HepG2 (cell line): ENCODE measurements around the gene MAN2B2. TPM values are rescaled to one million over a fixed set of nuclear protein-coding genes. Genes with fewer than 3 reads are reported as not detected.
A peak's percentile ranks its signal among the peaks of the same experiment; 100 is the strongest.

ENCODE experiments used
- AHR ChIP-seq: IDR thresholded peaks from 2 replicates; pipeline ENCODE4 v1.6.1; 2018; ENCODE audit warnings: missing genetic modification reagents, missing compliant biosample characterization
- DZIP1 ChIP-seq: sonication (generic); formaldehyde crosslinking; IDR thresholded peaks from 2 replicates; pipeline ENCODE4 v1.5.0; 2020; ENCODE audit warnings: mild to moderate bottlenecking, missing genetic modification reagents
- KDM6A ChIP-seq: IDR thresholded peaks from 2 replicates; pipeline ENCODE4 v1.6.1; 2016; ENCODE audit warnings: low read depth
- MED8 ChIP-seq: sonication (generic); formaldehyde crosslinking; IDR thresholded peaks from 2 replicates; pipeline ENCODE4 v1.8.1; 2023; ENCODE audit warnings: mild to moderate bottlenecking, missing genetic modification reagents; ENCODE audit not compliant: insufficient replicate concordance
- MTF2 ChIP-seq: sonication (generic); formaldehyde crosslinking; IDR thresholded peaks from 2 replicates; pipeline ENCODE4 v1.5.0; 2020; ENCODE audit warnings: missing genetic modification reagents, borderline replicate concordance
- PAWR ChIP-seq: sonication (generic); formaldehyde crosslinking; IDR thresholded peaks from 2 replicates; pipeline ENCODE4 v1.4.0; 2020; ENCODE audit warnings: missing genetic modification reagents, mild to moderate bottlenecking, borderline replicate concordance
- RERE ChIP-seq: IDR thresholded peaks from 2 replicates; pipeline ENCODE4 v1.6.1; 2016; ENCODE audit warnings: low read depth, missing genetic modification reagents, missing compliant biosample characterization
- RFX5 ChIP-seq: IDR thresholded peaks from 2 replicates; pipeline ENCODE4 v1.6.1; 2011; ENCODE audit warnings: low read depth, low read length, improper control_type of control experiment
- RFXAP ChIP-seq: sonication (generic); formaldehyde crosslinking; IDR thresholded peaks from 2 replicates; pipeline ENCODE4 v1.4.0; 2020; ENCODE audit warnings: missing genetic modification reagents, borderline replicate concordance
- TP53 ChIP-seq: sonication (generic); formaldehyde crosslinking; conservative IDR thresholded peaks from 2 replicates; pipeline ENCODE4 v1.4.0; 2020; ENCODE audit warnings: missing genetic modification reagents
- WIZ ChIP-seq: sonication (generic); formaldehyde crosslinking; IDR thresholded peaks from 2 replicates; pipeline ENCODE4 v1.5.1; 2020; ENCODE audit warnings: mild to moderate bottlenecking, missing genetic modification reagents
- ZBTB21 ChIP-seq: sonication (generic); formaldehyde crosslinking; IDR thresholded peaks from 2 replicates; pipeline ENCODE4 v1.4.0; 2020; ENCODE audit warnings: missing genetic modification reagents
- ZBTB3 ChIP-seq: sonication (generic); formaldehyde crosslinking; IDR thresholded peaks from 2 replicates; pipeline ENCODE4 v1.4.0; 2020; ENCODE audit warnings: low read depth, mild to moderate bottlenecking, moderate library complexity, missing genetic modification reagents, borderline replicate concordance
- ZIK1 ChIP-seq: sonication (generic); formaldehyde crosslinking; IDR thresholded peaks from 2 replicates; pipeline ENCODE4 v1.5.0; 2020; ENCODE audit warnings: mild to moderate bottlenecking, low read depth, missing genetic modification reagents, borderline replicate concordance
- ZNF30 ChIP-seq: sonication (generic); formaldehyde crosslinking; IDR thresholded peaks from 2 replicates; pipeline ENCODE4 v1.5.0; 2020; ENCODE audit warnings: mild to moderate bottlenecking, missing genetic modification reagents
- ZNF383 ChIP-seq: sonication (generic); formaldehyde crosslinking; IDR thresholded peaks from 2 replicates; pipeline ENCODE4 v1.4.0; 2020; ENCODE audit warnings: missing genetic modification reagents, mild to moderate bottlenecking, borderline replicate concordance
- ZNF562 ChIP-seq: sonication (generic); formaldehyde crosslinking; IDR thresholded peaks from 2 replicates; pipeline ENCODE4 v1.8.0; 2022; ENCODE audit warnings: missing genetic modification reagents, borderline replicate concordance
- ZNF577 ChIP-seq: sonication (generic); formaldehyde crosslinking; IDR thresholded peaks from 2 replicates; pipeline ENCODE4 v1.4.0; 2020; ENCODE audit warnings: mild to moderate bottlenecking, low read depth, missing genetic modification reagents, borderline replicate concordance
- ZNF709 ChIP-seq: sonication (generic); formaldehyde crosslinking; IDR thresholded peaks from 2 replicates; pipeline ENCODE4 v1.5.0; 2020; ENCODE audit warnings: mild to moderate bottlenecking, missing genetic modification reagents
- ZNF766 ChIP-seq: sonication (generic); formaldehyde crosslinking; IDR thresholded peaks from 2 replicates; pipeline ENCODE4 v1.5.0; 2020; ENCODE audit warnings: missing genetic modification reagents, borderline replicate concordance
- ZSCAN22 ChIP-seq: sonication (generic); formaldehyde crosslinking; IDR thresholded peaks from 2 replicates; pipeline ENCODE4 v1.4.0; 2020; ENCODE audit warnings: mild to moderate bottlenecking, missing genetic modification reagents
- polyA plus RNA-seq, 8 experiments: library from polyadenylated mRNA; depleted of rRNA in 3 of 8; stranded (reverse) in 7 of 8; unstranded in 1 of 8; fragments of >200 nt; fragmentation: Illumina TruSeq in 4 of 8; extraction: Trizol in 4 of 8; gene quantifications; 2 replicates each; pipeline versions ENCODE4 v1.2.1 to v1.2.3, GENCODE V29; 2011 to 2016; ENCODE audit warnings: low read depth in 4 of 8, missing spikeins in 1 of 8, mixed read lengths in 1 of 8; ENCODE audit not compliant: insufficient read depth in 1 of 8
- total RNA-seq, 5 experiments: library from RNA; depleted of rRNA; stranded (reverse); fragments of >200 nt; fragmentation: Illumina TruSeq; extraction: Trizol; gene quantifications; 2 replicates each; pipeline ENCODE4 v1.2.3, GENCODE V29; 2016; ENCODE audit warnings: low read depth in 1 of 5

MAN2B2 gene
- total and polyA plus RNA-seq, 2 of the 13 experiments (the other 11 are each of a cell fraction or from before 2014, with no cell fraction given), result 4.8 to 5.4 TPM

- no peak for TF ChIP-seq ZNF383 (CRISPR knock-in tag)
- 0 out of 2 replicates have a peak, but pooled peaks have one; percentile 64 for TF ChIP-seq ZNF30
- peak; percentile 66; the same call in 1 of the 2 replicates for TF ChIP-seq PAWR (CRISPR knock-in tag)
- TF ChIP-seq WIZ (CRISPR knock-in tag), result 0 out of 2 replicates have a peak, but pooled peaks have one; percentile 48
- peak; percentile 22; the same call in 1 of the 2 replicates for TF ChIP-seq ZNF766 (CRISPR knock-in tag)
- peak; percentile 73 for TF ChIP-seq ZNF709 (CRISPR knock-in tag)
- TF ChIP-seq ZNF562 (CRISPR knock-in tag), result peak; percentile 89
- TF ChIP-seq DZIP1, result no peak
- TF ChIP-seq TP53 (CRISPR knock-in tag), result no peak
- no peak for TF ChIP-seq AHR (CRISPR knock-in tag)
- TF ChIP-seq MED8 (CRISPR knock-in tag), result peak; percentile 73
- TF ChIP-seq ZNF577 (CRISPR knock-in tag), result no peak
- no peak for TF ChIP-seq ZBTB21 (CRISPR knock-in tag)
- 0 out of 2 replicates have a peak, but pooled peaks have one; percentile 13 for TF ChIP-seq RERE (CRISPR knock-in tag)
- 0 out of 2 replicates have a peak, but pooled peaks have one; percentile 43 for TF ChIP-seq RFXAP (CRISPR knock-in tag)
- TF ChIP-seq ZBTB3 (CRISPR knock-in tag), result no peak
- TF ChIP-seq ZSCAN22 (CRISPR knock-in tag), result 0 out of 2 replicates have a peak, but pooled peaks have one; percentile 67
- no peak for TF ChIP-seq MTF2 (CRISPR knock-in tag)
- TF ChIP-seq KDM6A (CRISPR knock-in tag), result 0 out of 2 replicates have a peak, but pooled peaks have one; percentile 5
- TF ChIP-seq ZIK1, result no peak
- 0 out of 2 replicates have a peak, but pooled peaks have one; percentile 3 for TF ChIP-seq RFX5
These were observed 65.5 kb downstream of the MAN2B2 start, which contains the start of gene MRFAP1 (continued) for GRCh38 chr4:6640292-6641163.
